Right lobe of liver (tissue), 4 donors: Measurements from ENCODE around the gene FLCN.

Experiments used
- POLR2A ChIP-seq: fragments of 450-650 bp; IDR thresholded peaks from one replicate; pipeline ENCODE4 v1.6.1; 2017; ENCODE audit warnings: antibody characterized with exemption, mild to moderate bottlenecking
- TF ChIP-seq, protein P1 (sequence below), 4 donors: fragments of 200-600 bp in 3 of 4; fragments of 450-650 bp in 1 of 4; IDR thresholded peaks; one replicate each; pipeline versions ENCODE4 v1.5.1 to v1.8.0; 2016 to 2022; ENCODE audit warnings: antibody characterized with exemption in 4 of 4, mild to moderate bottlenecking in 2 of 4
- donor health status: DM: no; HTN: no; CAD: no.
- donor health status: DM: no; HTN: no; CAD: no.
- donor health status: DM: no; HTN: yes; CAD: no.

DNA sequence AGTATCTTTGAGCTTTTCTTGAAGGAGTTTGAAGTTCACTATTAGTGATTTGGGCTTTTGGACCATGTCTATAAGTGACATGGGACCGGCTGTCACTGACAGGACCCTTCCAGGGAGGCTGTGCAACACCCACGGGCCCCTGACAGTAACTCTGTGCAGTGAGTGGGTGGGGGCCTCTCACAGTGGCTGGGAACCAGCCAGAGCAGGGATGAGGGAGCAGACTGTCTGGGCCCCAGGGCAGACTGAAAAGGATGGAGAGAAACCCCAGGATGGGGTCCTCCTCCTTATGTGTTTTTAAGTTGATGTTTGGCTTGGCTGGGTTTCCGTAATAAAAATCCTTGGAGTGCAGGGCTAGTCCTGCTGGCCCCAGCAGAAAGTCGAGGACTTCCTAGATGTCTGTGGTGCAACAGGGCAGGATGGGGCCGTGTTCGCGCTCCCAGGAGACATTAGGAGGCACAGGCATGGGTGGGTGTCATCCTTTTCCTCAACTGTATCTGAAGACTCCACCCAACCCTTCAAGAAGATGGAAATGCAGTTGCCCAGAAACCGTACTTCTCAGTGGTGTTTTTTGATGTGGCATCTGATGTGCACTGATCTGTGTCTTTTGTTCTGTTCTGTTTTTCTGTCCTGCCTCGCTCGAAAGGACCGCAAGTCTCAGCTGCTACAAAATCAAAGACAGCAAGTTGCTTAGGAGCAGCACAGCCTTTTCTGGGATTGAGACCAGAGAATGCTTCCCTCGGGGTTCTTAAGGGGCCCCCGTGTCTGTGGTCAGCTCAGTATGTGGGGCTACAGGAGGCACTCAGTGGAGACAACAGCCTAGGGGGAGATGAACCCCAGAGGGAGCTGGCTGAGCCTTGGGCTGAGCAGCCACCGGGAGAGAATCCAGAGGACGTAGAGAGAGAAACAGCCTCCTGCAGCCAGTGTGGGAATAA is 55.0 kb downstream of the FLCN start:
- TF ChIP-seq, protein P1, sequence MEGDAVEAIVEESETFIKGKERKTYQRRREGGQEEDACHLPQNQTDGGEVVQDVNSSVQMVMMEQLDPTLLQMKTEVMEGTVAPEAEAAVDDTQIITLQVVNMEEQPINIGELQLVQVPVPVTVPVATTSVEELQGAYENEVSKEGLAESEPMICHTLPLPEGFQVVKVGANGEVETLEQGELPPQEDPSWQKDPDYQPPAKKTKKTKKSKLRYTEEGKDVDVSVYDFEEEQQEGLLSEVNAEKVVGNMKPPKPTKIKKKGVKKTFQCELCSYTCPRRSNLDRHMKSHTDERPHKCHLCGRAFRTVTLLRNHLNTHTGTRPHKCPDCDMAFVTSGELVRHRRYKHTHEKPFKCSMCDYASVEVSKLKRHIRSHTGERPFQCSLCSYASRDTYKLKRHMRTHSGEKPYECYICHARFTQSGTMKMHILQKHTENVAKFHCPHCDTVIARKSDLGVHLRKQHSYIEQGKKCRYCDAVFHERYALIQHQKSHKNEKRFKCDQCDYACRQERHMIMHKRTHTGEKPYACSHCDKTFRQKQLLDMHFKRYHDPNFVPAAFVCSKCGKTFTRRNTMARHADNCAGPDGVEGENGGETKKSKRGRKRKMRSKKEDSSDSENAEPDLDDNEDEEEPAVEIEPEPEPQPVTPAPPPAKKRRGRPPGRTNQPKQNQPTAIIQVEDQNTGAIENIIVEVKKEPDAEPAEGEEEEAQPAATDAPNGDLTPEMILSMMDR (IDR thresholded peaks at IDR 0.05): no peak
- TF ChIP-seq POLR2A: no peak
